ENCODE data around the gene FANCE.

DNA sequence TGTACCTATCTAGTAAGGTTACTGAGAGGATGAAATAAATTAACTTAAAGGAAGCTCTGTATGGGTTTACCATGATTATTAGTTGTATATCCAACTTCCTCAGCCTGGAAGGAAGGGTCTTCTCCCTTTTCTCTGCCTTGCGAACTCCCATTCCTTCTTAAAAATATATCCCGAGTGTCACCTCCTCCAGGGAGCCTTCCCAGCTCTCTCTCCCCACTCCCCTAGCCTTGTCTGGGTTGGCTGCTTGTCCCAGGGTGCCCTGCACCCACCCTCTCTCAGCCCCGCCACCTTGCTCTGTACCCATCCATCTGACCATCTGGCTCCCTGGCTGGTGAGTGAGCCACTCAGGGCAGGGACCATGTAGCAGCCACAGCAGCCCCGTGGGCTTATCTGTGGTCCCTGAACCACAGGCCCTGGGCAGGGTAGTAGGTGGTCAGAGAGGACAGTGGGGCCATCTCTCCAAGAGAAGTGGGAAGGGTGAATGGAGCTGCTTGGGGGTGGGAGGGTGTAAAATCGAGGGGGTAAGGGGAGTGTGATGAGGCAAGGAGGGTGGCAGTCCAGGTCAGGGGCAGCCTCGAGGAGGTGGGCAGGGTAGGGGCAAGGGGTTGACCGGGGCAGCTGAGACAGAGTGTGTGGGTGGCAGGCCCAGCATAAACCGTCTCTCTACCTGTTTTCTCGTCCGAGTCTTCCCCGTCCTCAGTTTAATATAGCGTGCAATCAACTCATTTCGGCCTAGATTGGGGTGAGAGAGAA, 31.9 kb downstream of the FANCE start:
- TF ChIP-seq, protein P1, sequence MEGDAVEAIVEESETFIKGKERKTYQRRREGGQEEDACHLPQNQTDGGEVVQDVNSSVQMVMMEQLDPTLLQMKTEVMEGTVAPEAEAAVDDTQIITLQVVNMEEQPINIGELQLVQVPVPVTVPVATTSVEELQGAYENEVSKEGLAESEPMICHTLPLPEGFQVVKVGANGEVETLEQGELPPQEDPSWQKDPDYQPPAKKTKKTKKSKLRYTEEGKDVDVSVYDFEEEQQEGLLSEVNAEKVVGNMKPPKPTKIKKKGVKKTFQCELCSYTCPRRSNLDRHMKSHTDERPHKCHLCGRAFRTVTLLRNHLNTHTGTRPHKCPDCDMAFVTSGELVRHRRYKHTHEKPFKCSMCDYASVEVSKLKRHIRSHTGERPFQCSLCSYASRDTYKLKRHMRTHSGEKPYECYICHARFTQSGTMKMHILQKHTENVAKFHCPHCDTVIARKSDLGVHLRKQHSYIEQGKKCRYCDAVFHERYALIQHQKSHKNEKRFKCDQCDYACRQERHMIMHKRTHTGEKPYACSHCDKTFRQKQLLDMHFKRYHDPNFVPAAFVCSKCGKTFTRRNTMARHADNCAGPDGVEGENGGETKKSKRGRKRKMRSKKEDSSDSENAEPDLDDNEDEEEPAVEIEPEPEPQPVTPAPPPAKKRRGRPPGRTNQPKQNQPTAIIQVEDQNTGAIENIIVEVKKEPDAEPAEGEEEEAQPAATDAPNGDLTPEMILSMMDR (IDR thresholded peaks at IDR 0.05): no peak
- TF ChIP-seq POLR2AphosphoS5 (IDR thresholded peaks at IDR 0.05; ENCODE audit: low read depth, low read length) (no peak), TCF7L2 (IDR thresholded peaks at IDR 0.05; ENCODE audit: low read depth, low read length) (no peak), SIN3A (IDR thresholded peaks at IDR 0.05; ENCODE audit: borderline replicate concordance, insufficient read depth, low read depth, low read length) (no peak)
- TF ChIP-seq, protein P2, sequence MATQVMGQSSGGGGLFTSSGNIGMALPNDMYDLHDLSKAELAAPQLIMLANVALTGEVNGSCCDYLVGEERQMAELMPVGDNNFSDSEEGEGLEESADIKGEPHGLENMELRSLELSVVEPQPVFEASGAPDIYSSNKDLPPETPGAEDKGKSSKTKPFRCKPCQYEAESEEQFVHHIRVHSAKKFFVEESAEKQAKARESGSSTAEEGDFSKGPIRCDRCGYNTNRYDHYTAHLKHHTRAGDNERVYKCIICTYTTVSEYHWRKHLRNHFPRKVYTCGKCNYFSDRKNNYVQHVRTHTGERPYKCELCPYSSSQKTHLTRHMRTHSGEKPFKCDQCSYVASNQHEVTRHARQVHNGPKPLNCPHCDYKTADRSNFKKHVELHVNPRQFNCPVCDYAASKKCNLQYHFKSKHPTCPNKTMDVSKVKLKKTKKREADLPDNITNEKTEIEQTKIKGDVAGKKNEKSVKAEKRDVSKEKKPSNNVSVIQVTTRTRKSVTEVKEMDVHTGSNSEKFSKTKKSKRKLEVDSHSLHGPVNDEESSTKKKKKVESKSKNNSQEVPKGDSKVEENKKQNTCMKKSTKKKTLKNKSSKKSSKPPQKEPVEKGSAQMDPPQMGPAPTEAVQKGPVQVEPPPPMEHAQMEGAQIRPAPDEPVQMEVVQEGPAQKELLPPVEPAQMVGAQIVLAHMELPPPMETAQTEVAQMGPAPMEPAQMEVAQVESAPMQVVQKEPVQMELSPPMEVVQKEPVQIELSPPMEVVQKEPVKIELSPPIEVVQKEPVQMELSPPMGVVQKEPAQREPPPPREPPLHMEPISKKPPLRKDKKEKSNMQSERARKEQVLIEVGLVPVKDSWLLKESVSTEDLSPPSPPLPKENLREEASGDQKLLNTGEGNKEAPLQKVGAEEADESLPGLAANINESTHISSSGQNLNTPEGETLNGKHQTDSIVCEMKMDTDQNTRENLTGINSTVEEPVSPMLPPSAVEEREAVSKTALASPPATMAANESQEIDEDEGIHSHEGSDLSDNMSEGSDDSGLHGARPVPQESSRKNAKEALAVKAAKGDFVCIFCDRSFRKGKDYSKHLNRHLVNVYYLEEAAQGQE (IDR thresholded peaks at IDR 0.05; ENCODE audit: insufficient read depth in 1 of 2, low read depth in 2 of 2, low read length in 1 of 2): no peak
